Stimulated activated CD4-positive, alpha-beta T cell treated with anti-CD3 and anti-CD28 coated beads, Interleukin-15, amount 100 ng/mL, for 48 hours (primary cell): ENCODE measurements around the gene FBF1.
"Not testable (repeated sequence)": the region's sequence is repeated elsewhere in the genome, so short reads cannot be mapped to it uniquely, and the experiment has no call there.

Experiments
- DNase-seq, 2 donors: peaks; one replicate each; pipeline ENCODE4 v3.0.0-alpha.2; 2020; ENCODE audit warnings: low read depth in 2 of 2

The FBF1 gene

GRCh38 chr17:75875182-75875939 lies 65.5 kb downstream of the FBF1 start:
- no peak for DNase-seq

- DNase-seq, result no peak
Measured at GRCh38 chr17:75874323-75875181, 66.3 kb downstream of the FBF1 start.

GRCh38 chr17:75873587-75874322 lies 67.1 kb downstream of the FBF1 start:
- no peak for DNase-seq

- DNase-seq, result no peak
Measured at GRCh38 chr17:75872434-75873351, 68.1 kb downstream of the FBF1 start.

GRCh38 chr17:75870228-75870627 lies 70.6 kb downstream of the FBF1 start:
- DNase-seq, result not testable (repeated sequence)

- no peak for DNase-seq
Measured at GRCh38 chr17:75869282-75870141, 71.3 kb downstream of the FBF1 start.

- DNase-seq, result not testable (repeated sequence)
Measured at GRCh38 chr17:75868730-75869281, 72.0 kb downstream of the FBF1 start.

GRCh38 chr17:75865404-75866188 lies 75.2 kb downstream of the FBF1 start:
- not testable (repeated sequence) for DNase-seq

- DNase-seq, result not testable (repeated sequence)
Measured at GRCh38 chr17:75864887-75865286, 76.0 kb downstream of the FBF1 start.

GRCh38 chr17:75864448-75864871 lies 76.4 kb downstream of the FBF1 start:
- DNase-seq, result no peak

GRCh38 chr17:75861927-75862317 lies 78.9 kb downstream of the FBF1 start:
- no peak for DNase-seq
